BJ (cell line): Measurements from ENCODE around the gene ARHGEF10L. TPM values are rescaled to one million over a fixed set of nuclear protein-coding genes. Genes with fewer than 3 reads are reported as not detected.
"Not testable (repeated sequence)": the region's sequence is repeated elsewhere in the genome, so short reads cannot be mapped to it uniquely, and the experiment has no call there.

Experiments
- CTCF ChIA-PET: fragments of 350-600 bp; formaldehyde crosslinking; extraction: SDS; loops from one replicate; lab custom pipeline; 2021; ENCODE audit warnings: antibody characterized with exemption, inconsistent platforms; lab: Yijun Ruan, JAX
- POLR2A ChIA-PET: fragments of 300-600 bp; sonication (Branson Sonifier 250); formaldehyde crosslinking; extraction: SDS; loops from one replicate; lab custom pipeline; 2021; ENCODE audit warnings: antibody characterized with exemption; lab: Charles Lee
- DNase-seq: peaks from one replicate; pipeline ENCODE4 v3.0.0-alpha.2; 2011; ENCODE audit warnings: low read depth
- H3K27me3 ChIP-seq: 2 replicates; pipeline ENCODE4 v1.6.0; 2011; ENCODE audit warnings: low read length; ENCODE audit not compliant: control insufficient read depth, insufficient read depth
- H3K36me3 ChIP-seq: 2 replicates; pipeline ENCODE4 v1.5.1; 2011; ENCODE audit warnings: low read length; ENCODE audit not compliant: control insufficient read depth, insufficient read depth
- H3K4me3 ChIP-seq: 2 replicates; pipeline ENCODE4 v1.5.1; 2011; ENCODE audit warnings: low read depth, mild to moderate bottlenecking, control low read depth, low read length
- polyA minus RNA-seq: library from RNA; depleted of rRNA, polyadenylated mRNA; stranded (reverse); fragments of >200 nt; gene quantifications from 2 replicates; pipeline ENCODE4 v1.2.3, GENCODE V29; 2011; rRNA and poly(A)+ RNA removed
- polyA plus RNA-seq: library from polyadenylated mRNA; depleted of rRNA; stranded (reverse); fragments of >200 nt; gene quantifications from 2 replicates; pipeline ENCODE4 v1.2.3, GENCODE V29; 2011; rRNA removed
- TF ChIP-seq, protein P1 (sequence below): IDR thresholded peaks from 2 replicates; pipeline ENCODE4 v1.5.1; 2011; ENCODE audit warnings: low read depth, mild to moderate bottlenecking, control low read depth, inconsistent platforms, low read length, moderate library complexity; ENCODE audit not compliant: insufficient read depth

The ARHGEF10L gene, protein sequence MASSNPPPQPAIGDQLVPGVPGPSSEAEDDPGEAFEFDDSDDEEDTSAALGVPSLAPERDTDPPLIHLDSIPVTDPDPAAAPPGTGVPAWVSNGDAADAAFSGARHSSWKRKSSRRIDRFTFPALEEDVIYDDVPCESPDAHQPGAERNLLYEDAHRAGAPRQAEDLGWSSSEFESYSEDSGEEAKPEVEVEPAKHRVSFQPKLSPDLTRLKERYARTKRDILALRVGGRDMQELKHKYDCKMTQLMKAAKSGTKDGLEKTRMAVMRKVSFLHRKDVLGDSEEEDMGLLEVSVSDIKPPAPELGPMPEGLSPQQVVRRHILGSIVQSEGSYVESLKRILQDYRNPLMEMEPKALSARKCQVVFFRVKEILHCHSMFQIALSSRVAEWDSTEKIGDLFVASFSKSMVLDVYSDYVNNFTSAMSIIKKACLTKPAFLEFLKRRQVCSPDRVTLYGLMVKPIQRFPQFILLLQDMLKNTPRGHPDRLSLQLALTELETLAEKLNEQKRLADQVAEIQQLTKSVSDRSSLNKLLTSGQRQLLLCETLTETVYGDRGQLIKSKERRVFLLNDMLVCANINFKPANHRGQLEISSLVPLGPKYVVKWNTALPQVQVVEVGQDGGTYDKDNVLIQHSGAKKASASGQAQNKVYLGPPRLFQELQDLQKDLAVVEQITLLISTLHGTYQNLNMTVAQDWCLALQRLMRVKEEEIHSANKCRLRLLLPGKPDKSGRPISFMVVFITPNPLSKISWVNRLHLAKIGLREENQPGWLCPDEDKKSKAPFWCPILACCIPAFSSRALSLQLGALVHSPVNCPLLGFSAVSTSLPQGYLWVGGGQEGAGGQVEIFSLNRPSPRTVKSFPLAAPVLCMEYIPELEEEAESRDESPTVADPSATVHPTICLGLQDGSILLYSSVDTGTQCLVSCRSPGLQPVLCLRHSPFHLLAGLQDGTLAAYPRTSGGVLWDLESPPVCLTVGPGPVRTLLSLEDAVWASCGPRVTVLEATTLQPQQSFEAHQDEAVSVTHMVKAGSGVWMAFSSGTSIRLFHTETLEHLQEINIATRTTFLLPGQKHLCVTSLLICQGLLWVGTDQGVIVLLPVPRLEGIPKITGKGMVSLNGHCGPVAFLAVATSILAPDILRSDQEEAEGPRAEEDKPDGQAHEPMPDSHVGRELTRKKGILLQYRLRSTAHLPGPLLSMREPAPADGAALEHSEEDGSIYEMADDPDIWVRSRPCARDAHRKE (N-terminal part only)
- polyA plus RNA-seq (5.6 and 12.5 TPM in 2 replicates), polyA minus RNA-seq (12.0 and 13.5 TPM in 2 replicates)

DNA sequence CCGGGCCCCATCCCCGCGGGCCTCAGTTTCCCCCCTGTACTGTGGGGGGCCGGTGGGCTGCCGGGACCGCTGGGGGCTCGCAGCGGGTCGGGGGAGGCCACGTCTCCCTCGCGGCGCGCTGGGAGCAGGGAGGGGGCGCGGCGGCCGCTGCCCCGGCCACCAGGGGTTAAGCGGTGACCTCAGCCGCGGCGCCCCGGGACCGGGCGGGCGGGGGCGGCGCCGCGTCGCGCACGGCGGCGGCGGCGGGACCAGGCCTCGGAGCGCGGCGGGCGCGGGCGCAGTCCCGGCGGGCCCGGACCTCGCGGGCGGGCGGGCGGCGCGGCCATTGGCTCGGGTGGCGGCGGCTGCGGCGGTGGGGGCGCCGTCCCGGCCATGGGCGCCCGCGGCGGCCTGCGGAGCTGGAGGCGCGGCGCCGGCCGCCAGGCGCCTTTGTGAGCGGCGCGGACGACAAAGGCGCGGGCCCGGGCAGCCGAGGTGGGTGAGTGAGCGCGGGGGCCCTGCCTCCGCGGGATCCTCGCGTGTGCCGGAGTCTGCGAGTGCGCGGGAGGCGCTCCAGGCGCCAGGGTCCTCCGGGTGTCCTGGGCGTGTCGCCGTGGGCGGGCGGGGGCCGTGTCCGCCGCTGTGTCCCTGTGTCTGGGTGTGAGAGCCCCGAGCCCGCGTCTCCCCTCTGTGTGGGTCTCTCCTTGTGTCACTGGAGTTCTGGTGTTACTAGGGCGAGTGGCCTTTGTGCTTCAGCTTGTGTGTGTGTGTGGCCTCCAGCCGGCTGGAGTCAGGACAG is at the start of gene ARHGEF10L:
Gene ARHGEF10L (plus strand): TSS at position 222 of the 778 bp plus-strand sequence. CDS start 40,898 bp downstream, outside the sequence.
- Histone ChIP-seq H3K36me3 (no peaks in the 10 kb centered on the region), H3K4me3 (peak within 1 kb of the TSS; percentile 72), H3K27me3 (no peaks in the 10 kb centered on the region)
- no peak for DNase-seq
- ChIA-PET POLR2A (no interaction called here), CTCF (interaction anchor here (1.1 to 1.7 kb wide), 3 partner anchors 47 to 68 kb away, joined by 3 to 9 read pairs (median 3); no protein-coding TSS in a partner anchor)
- TF ChIP-seq, protein P1, sequence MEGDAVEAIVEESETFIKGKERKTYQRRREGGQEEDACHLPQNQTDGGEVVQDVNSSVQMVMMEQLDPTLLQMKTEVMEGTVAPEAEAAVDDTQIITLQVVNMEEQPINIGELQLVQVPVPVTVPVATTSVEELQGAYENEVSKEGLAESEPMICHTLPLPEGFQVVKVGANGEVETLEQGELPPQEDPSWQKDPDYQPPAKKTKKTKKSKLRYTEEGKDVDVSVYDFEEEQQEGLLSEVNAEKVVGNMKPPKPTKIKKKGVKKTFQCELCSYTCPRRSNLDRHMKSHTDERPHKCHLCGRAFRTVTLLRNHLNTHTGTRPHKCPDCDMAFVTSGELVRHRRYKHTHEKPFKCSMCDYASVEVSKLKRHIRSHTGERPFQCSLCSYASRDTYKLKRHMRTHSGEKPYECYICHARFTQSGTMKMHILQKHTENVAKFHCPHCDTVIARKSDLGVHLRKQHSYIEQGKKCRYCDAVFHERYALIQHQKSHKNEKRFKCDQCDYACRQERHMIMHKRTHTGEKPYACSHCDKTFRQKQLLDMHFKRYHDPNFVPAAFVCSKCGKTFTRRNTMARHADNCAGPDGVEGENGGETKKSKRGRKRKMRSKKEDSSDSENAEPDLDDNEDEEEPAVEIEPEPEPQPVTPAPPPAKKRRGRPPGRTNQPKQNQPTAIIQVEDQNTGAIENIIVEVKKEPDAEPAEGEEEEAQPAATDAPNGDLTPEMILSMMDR, result no peak

DNA sequence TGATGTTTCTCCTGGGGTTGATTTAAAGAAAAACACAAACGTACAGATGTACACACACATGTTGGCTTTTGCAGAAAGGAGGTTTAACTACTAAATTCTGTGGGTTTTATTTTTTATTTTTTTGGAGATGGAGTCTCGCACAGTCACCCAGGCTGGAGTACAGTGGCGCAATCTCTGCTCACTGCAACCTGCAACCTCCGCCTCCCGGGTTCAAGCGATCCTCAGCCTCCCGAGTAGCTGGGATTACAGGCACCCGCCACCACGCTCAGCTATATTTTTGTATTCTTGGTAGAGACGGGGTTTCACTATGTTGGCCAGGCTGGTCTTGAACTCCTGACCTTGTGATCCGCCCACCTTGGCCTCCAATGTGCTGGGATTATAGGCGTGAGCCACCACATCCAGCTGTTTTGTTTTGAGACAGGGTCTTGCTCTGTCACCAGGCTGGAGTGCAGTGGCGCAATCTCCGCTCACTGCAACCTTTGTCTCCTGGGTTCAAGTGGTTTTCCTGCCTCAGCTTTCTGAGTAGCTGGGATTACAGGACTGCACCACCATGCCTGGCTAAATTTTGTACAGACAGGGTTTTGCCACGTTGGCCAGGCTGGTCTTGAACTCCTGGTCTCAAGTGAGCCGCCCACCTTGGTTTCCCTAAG is 49.6 kb upstream of the ARHGEF10L start:
- POLR2A ChIA-PET, H3K4me3 ChIP-seq: not testable (repeated sequence)

DNA sequence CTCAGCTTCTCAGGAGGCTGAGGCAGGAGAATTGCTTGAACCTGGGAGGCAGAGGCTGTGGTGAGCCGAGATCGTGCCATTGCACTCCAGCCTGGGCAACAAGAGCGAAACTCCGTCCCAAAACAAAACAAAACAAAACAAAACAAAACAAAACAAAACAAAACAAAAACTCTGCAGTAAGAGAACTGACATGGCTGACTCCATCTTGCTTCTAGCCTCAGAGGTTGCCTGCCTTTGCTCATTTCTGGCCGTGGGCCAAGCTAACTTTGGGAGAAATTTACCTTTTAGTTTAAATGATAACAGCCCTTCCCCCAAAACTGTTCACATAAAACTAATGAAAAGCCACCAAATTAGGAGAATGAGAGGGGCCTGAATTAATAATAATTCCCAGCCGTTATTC is 48.8 kb upstream of the ARHGEF10L start:
- DNase-seq, POLR2A ChIA-PET, H3K4me3 ChIP-seq, H3K36me3 ChIP-seq, H3K27me3 ChIP-seq: not testable (repeated sequence)
- CTCF ChIA-PET, result interaction anchor here (0.8 to 2.5 kb wide), 6 partner anchors 11 to 142 kb away, joined by 3 to 13 read pairs (median 6); no protein-coding TSS in a partner anchor

More for the DNA sequence above, 49.6 kb upstream of the ARHGEF10L start:
- H3K27me3 ChIP-seq, DNase-seq, H3K36me3 ChIP-seq: not testable (repeated sequence)
- CTCF ChIA-PET, result interaction anchor here (0.6 to 3.7 kb wide), 6 partner anchors 11 to 164 kb away, joined by 3 to 14 read pairs (median 4); no protein-coding TSS in a partner anchor

DNA sequence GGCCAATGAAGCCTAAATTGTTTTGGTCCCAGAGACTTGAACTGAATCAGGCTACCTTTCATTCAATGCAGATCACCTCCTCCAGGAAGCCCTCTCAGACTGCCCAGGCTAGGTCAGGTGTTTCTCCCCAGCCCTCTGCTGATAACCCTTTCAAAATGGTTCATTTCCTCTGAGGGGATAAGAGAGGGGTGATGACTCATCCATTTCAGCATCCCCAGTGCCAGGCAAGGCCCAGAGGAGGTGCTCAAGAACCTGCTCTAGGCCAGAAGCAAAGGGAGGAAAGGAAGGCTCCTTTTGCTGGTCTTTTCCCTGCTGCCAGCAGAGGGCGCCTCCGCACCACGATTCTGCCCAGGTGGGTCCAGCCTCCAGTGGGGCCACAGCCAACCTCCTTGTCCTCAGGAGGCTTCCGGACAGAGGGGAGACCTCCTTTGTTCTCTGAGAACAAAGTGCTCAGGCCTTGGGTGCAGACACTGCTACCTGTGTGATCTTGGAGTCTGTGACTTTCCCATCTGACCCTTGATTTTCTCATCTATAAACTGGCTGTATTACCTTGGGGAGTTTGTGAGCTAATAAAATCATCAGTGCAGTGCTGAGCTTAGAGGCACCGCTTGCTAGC is 45.3 kb upstream of the ARHGEF10L start:
- CTCF ChIA-PET, result interaction anchor here (0.6 to 23.9 kb wide), 22 partner anchors 8 to 1087 kb away, joined by 3 to 531 read pairs (median 4); partner anchors contain the start of gene RCC2
- Histone ChIP-seq H3K36me3 (no peaks in the 10 kb centered on the region), H3K4me3 (no peak overlapping the region), H3K27me3 (no peaks in the 10 kb centered on the region)
- POLR2A ChIA-PET, result no interaction called here
- TF ChIP-seq, protein P1, result peak; percentile 94
- DNase-seq, result no peak

DNA sequence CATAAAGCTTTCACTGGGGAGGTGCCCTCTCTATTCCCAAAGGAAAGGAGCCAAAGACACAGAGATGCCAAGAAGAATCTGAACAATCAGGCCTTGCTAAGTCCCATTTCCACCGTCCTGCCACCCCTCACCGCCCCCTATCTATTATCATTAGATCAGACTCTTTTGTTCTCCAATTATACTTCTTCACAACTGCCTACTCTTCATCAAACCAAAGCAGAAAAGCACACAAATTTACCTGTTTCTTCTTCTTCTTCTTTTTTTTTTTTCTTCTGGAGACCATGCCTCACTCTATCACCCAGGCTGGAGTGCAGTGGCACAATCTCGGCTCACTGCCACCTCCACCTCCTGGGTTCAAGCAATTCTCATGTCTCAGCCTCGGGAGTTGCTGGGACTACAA is 43.1 kb upstream of the ARHGEF10L start:
- Histone ChIP-seq H3K4me3 (no peak overlapping the region), H3K36me3 (no peaks in the 10 kb centered on the region), H3K27me3 (no peaks in the 10 kb centered on the region)
- POLR2A ChIA-PET, result no interaction called here
- no peak for DNase-seq
- TF ChIP-seq, protein P1, result no peak
- CTCF ChIA-PET, result interaction anchor here (0.8 to 23.9 kb wide), 3 partner anchors 12 to 109 kb away, joined by 3 to 531 read pairs (median 3); no protein-coding TSS in a partner anchor
